HuH-7 (cell line): ENCODE results near the gene CD83.

Source experiments
- DNase-seq: peaks from one replicate; pipeline ENCODE4 v3.0.0; 2011; ENCODE audit warnings: low spot score

CD83 gene

DNA sequence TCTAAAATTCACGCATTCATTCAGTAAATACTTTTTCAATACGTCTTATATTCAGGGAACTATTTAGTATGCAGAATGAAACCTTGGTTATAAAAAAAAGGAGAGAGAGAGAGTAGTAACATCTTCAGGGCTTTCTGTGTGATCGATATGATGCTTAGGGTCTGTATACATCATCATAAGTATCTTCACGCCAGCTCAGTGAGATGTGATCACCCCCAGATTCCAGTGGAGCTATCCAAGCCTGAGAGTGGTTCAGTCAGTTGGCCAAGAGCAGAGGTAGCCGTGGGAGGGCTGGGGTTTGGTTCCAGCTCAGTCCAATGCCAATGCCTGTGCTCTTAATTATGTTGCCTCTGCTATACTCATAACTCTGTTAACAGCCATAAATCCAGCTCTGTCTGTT lies 8.6 kb downstream of the CD83 start:
- DNase-seq: no peak

GRCh38 chr6:14127611-14128010 lies 10.0 kb downstream of the CD83 start:
- DNase-seq: no peak

DNA sequence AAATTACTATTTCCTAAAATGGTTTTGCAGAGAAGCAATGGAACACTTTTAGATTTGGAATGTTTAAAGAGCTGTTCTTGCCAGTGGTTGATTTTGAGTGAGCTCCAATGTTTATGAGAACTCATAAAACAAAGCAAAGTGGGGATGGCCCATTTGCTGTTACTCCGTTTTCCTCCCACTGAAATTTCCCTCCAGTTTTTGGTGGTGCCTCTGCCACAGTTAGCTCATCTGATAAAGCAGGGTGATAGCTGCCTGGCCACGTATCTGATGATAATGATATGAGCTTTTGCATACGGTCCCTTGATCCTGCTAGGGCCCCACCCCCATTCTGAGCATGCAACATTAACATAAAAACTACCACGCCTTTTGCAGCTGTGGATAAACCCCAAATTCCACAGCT lies 10.4 kb downstream of the CD83 start:
- DNase-seq: no peak

GRCh38 chr6:14128746-14129145 lies 11.2 kb downstream of the CD83 start:
- DNase-seq: no peak

DNA sequence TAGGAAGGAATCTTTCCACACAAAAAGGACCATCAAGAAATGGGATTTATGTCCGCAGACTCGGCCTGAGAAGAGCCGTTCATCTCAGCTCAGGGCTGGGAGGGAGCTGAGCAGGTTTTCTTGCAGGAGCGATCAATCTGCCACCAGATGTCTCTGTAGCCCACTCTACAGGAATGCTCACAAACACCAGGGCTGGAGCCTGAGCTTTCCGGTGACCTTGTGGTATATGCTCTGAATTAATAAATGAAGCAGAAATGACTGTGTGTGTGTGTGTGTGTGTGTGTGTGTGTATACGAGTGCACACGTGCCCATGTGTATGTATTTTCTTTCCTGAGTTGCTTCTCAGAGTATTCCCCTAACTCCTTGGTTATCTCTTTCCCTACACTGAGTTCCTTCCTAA lies 12.0 kb downstream of the CD83 start:
- DNase-seq: peak; percentile 49

DNA sequence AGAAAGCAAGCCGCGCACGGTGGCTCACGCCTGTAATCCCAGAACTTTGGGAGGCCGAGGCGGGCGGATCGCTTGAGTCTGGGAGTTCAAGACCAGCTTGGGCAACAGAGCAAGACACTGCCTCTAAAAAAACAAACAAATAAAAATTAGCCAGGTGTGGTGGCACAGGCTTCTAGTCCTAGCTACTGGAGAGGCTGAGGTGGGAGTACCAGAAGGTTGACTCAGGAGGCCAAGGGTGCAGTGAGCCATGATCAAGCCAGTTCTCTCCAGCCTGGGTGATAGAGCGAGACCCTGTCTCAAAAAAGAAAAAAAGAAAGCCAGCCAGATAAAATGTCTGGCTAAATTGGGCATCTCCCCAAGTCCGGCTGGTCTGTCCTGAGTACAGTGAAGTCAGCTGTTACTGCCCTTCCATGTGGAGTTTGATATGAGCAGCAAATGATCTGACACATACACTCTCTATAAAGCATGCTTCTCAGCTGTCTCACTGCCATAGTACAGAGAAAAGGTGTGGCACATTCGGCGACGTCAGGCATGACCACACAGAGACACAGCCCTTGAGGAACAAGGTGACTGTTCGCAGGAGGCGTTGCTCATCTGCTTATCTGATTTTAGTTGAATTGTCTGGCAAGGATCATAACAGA lies 13.0 kb downstream of the CD83 start:
- DNase-seq: no peak

DNA sequence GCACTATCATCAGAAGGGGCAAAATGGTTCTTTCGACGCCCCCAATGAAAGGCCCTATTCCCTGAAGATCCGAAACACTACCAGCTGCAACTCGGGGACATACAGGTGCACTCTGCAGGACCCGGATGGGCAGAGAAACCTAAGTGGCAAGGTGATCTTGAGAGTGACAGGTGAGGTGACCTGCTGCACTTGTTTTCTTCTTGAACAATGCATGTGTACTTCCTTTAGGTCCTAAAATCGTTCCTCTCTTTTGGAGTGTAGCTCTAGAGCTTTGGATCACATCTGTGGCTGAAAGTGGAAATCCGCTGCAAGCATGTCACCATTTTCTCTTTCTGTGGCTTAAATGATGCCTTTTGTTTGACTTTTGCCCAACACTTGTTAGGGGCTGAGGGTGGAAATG lies 14.0 kb downstream of the CD83 start:
- DNase-seq: no peak

DNA sequence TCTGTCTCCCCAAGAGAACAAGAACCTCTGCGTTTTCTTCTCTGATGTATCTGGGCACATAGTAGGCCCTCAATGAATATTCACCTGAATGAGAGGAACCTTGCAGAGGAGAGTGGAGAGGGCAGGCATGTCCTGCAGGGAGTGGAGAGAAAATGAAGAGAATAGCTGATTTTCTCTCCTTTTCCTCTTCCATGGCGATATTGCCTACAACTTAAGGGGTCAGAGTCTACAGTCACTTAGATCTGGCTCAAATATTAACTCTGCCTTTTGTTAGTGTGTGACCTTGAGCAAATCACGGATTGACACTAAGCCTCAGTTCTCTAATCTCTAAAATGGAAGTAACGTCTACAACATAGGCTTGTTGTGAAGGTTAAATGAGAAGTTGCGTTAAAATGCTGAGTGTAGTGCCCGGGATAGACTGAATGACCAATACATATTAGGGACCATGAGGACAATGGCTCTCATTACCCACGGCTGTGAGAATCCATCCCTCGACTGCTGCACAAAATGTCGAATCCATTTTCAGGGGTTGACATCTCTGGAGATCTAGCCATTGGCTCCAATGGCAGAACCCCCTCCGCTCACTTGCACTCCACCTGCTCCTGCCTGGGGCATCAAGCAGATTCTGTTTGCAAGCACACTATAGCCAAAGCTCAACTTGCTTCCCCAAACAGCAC lies 14.8 kb downstream of the CD83 start:
- DNase-seq: no peak

- no peak for DNase-seq
These were observed 15.3 kb downstream of the CD83 start for GRCh38 chr6:14132921-14133275.

- DNase-seq: no peak
These were observed 16.8 kb downstream of the CD83 start for GRCh38 chr6:14134211-14134910.

DNA sequence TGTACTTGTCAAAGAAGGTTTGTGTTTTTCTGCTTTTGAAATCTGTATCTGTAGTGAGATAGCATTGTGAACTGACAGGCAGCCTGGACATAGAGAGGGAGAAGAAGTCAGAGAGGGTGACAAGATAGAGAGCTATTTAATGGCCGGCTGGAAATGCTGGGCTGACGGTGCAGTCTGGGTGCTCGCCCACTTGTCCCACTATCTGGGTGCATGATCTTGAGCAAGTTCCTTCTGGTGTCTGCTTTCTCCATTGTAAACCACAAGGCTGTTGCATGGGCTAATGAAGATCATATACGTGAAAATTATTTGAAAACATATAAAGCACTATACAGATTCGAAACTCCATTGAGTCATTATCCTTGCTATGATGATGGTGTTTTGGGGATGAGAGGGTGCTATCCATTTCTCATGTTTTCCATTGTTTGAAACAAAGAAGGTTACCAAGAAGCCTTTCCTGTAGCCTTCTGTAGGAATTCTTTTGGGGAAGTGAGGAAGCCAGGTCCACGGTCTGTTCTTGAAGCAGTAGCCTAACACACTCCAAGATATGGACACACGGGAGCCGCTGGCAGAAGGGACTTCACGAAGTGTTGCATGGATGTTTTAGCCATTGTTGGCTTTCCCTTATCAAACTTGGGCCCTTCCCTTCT lies 18.4 kb downstream of the CD83 start:
- no peak for DNase-seq

DNA sequence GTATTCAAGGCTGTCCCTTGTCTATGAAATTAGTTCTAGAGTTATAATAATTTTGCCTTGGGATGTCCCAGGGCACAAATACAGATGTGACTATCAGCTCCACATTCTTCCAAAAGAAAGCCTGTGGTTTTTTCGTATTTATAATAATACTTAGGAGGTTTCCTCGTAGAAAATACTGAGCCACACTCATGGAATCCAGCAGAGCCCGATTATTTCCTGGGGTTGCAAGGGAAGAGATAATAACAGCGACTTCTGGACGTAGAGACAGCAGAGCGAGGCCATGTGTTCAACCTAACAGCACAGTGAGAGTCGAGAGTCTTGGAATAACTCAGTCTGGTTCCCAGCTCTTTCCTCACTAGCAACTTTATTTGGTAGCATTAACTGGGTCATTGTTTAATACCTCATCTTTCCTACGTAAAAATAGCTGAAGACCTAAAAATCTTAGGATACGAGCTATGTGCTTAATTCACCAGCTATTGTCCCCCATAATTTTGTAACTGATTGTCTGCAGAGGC lies 21.2 kb downstream of the CD83 start:
- DNase-seq: no peak

GRCh38 chr6:14141351-14142062 lies 23.9 kb downstream of the CD83 start:
- no peak for DNase-seq

DNA sequence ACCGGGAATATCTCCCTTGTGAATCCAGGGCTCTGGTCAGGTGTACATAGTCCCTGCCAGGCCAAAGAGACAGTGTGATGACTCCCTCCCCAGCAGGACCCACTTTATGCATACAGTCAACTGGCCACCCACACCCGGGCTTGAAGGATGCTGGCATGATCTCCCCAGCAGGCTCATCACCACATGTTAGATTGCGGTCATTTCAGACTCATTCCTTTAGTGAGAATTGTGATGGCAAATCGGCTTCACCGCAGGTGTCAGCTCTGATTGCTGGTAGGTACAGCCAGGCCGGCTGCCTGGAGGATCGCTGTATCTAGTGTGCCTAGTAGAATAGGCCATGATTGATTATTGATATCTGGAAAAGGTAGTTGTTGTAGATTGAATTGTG lies 24.5 kb downstream of the CD83 start:
- DNase-seq: no peak

DNA sequence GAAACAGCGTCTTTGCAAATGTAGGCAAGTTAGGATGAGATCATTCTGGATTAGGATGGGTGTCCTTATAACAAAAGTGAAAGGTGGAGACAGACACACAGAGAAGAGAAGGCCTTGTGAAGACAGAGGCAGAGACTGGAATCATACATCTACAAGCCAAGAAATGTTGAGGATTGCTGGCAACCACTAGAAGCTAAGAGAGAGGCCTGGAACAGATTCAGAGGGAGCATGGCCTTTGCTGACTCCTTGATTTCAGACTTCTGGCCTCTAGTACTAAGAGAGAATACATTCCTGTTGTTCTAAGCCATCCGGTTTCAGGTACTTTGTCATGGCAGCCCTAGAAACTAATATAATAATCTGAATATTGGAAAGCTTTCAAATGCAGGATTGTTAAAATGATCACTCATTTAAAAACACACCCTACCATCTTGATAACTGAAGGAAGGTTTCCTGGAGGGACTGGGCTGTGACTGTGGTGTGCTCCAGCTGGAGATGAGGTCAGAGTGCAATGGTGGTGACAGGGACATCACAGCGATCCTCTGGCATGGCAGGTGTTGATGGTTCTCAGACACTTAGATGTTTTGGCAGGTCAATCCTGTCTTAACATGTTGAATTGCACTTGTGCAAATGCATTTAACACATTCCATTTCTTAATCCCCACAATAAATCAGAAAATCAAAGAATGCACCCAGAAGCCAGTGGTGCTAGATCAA lies 25.1 kb downstream of the CD83 start:
- DNase-seq: no peak

GRCh38 chr6:14143305-14143704 lies 25.7 kb downstream of the CD83 start:
- DNase-seq: no peak

DNA sequence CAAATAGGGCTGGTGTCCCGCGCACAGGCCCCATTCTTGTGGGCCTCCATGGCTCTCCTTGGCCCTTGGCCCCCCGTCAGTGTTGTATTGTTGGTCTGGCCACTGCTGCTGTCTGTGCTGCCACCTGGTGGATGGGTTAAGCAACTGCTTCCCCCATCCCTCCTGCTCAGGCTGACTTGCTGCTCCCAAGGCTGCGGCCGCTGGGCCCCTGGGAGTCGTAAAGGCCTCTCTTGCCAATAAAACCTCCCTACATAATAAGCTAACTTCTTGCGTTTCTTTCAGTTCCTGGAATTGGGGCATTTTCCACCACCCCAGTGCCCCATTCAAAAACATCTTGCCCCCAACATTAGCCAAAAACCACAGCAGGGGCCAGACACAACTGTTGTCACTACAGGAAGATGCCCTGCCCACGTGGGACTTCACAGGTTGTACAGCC lies 27.1 kb downstream of the CD83 start:
- DNase-seq: peak; percentile 73

DNA sequence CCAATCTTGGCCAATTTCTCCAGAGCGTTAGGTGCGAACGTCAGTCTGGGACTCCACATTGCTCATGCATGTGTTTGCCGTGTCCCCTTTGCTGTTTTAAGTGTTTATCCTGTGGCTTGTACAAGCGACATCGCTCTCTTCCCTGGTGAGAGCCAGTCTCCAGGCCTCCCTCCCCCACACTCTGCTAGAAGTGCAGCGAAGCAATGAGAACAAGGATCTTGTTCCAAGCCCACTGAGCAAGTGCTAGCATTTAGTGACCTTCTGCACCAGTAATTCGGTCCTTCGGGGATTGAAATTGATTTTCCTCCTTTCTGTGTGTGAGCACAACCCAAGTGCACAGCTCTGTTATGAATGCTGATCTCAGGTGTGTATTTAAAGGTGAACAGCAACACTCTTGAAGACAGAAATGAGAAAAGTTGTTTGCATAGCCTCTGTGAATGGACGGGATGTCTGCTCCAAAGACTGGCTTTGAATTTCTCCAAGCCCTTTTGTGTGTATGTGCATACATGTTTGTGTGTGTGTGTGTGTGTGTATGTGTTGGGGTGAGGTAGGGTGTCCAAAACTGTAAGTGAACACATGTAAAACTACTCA lies 29.0 kb downstream of the CD83 start:
- no peak for DNase-seq

DNA sequence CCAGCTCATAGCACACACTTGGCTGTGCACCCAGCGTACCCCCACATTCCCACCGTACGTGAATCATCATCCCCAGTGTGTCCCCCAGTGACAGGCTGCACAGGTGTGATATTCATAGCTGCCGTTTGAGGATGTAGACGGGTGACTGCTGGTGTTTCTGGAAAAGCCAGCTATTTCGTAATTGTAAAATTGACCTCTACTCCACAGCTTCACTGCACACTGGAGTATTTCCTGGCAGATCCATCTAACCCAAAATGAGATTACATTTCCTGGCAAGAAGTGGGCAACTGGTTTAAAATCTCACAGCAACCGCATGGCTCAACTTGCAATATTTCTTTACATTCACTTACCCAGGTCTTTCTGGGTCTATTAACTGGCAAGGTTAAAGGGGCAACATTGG lies 30.3 kb downstream of the CD83 start:
- DNase-seq: no peak

DNA sequence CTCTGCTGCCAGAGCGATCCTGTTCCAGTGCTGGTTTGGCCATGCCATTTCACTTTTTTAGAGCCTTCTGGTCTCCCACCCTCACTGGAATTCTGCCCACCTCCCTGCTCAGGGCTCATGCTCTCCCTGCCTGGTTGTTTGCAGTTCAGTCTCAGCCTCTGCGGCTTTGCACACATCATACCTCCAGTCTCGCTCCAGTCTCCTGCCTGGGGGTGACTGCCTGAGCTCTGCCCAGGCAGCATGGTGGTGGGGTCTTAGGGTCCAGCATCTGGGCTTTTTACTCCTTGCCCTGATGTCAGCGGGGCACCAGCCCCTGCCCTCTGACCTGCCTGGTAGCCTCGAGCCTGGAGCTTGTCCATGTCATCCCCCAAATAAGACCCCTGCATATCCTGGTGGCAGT lies 30.9 kb downstream of the CD83 start:
- DNase-seq: no peak

DNA sequence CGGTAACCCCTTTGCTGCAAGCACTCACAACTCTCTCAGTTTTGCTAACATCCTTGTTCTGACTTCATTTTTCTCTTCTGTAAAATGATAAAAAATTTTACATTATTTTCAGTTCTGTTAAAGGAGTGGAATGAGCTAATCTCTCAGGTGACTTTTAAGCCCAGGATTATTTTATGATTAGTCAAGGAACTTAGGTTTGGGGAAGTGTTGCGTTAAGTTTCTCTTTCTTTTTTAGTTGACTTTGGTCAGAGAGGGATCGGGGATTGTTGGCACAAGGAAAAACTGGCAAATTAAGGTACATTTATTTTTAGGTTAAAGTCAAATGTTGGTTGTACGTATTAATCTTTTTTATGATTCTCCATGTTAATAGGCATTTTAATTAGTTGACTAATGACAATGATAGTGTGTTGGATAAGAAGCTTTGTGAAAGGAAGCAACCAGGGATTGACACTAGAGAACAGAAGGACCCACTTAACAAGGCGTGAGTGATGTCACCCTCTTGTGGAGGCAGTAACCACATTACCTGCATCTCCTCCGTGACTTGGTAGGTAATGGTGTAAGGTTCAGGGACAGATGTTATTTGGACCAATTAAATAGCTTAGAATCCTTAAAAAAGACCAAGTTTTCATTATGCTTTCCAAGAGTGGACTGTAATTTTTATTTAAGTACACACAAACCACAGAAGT lies 31.6 kb downstream of the CD83 start:
- DNase-seq: no peak
